Smooth muscle cell (in vitro differentiated cells): Measurements from ENCODE around the gene GNAI2. TPM values are rescaled to one million over a fixed set of nuclear protein-coding genes. Genes with fewer than 3 reads are reported as not detected.

ENCODE experiments used
- DNase-seq: peaks from one replicate; lab custom pipeline; 2025; ENCODE audit not compliant: unreplicated experiment; lab: John Stamatoyannopoulos, UW
- H2AFZ ChIP-seq: fragments of 200-600 bp; sonication (generic); 2 replicates; pipeline ENCODE4 v1.6.0; 2016; ENCODE audit warnings: antibody characterized with exemption, low read depth, mild to moderate bottlenecking
- H3F3A ChIP-seq: fragments of 200-600 bp; sonication (generic); 2 replicates; pipeline ENCODE4 v1.6.0; 2017; ENCODE audit warnings: antibody characterized with exemption, low read depth
- H3K27ac ChIP-seq: fragments of 200-600 bp; sonication (generic); 2 replicates; pipeline ENCODE4 v1.5.1; 2016; ENCODE audit warnings: low read depth, mild to moderate bottlenecking
- H3K27me3 ChIP-seq: fragments of 200-600 bp; sonication (generic); 2 replicates; pipeline ENCODE4 v1.6.1; 2016; ENCODE audit warnings: low read depth, mild to moderate bottlenecking
- H3K36me3 ChIP-seq: fragments of 200-600 bp; sonication (generic); 2 replicates; pipeline ENCODE4 v1.5.1; 2016; ENCODE audit warnings: low read depth
- H3K4me1 ChIP-seq: fragments of 200-600 bp; sonication (generic); 2 replicates; pipeline ENCODE4 v1.5.1; 2016; ENCODE audit warnings: low read depth
- H3K4me2 ChIP-seq: fragments of 200-600 bp; sonication (generic); 2 replicates; pipeline ENCODE4 v1.6.0; 2016; ENCODE audit warnings: mild to moderate bottlenecking
- H3K4me3 ChIP-seq: fragments of 200-600 bp; sonication (generic); 2 replicates; pipeline ENCODE4 v1.5.1; 2016; ENCODE audit warnings: mild to moderate bottlenecking
- H3K79me2 ChIP-seq: fragments of 200-600 bp; sonication (generic); 2 replicates; pipeline ENCODE4 v1.6.0; 2016; ENCODE audit warnings: low read depth, mild to moderate bottlenecking
- H3K9ac ChIP-seq: fragments of 200-600 bp; sonication (generic); 2 replicates; pipeline ENCODE4 v1.6.0; 2016; ENCODE audit warnings: low read depth
- H3K9me3 ChIP-seq: fragments of 200-600 bp; sonication (generic); replicated peaks from 2 replicates; pipeline ENCODE4 v1.5.1; 2016; ENCODE audit warnings: low read depth
- H4K20me1 ChIP-seq: fragments of 200-600 bp; sonication (generic); 2 replicates; pipeline ENCODE4 v1.6.0; 2016; ENCODE audit warnings: low read depth
- WGBS: methylation state at CpG from one replicate; pipeline ENCODE4 v1.1.7; 2016; ENCODE audit warnings: low lambda C conversion rate; 5-methylcytosine and 5-hydroxymethylcytosine counted together
- polyA plus RNA-seq: library from polyadenylated mRNA; unstranded; fragments of >200 nt; fragmentation: Nextera tagmentation; extraction: Ambion mirVana; gene quantifications from 2 replicates; pipeline ENCODE4 v1.2.1, GENCODE V29; 2016
- total RNA-seq: library from RNA; depleted of rRNA; stranded (reverse); fragments of >200 nt; gene quantifications from 2 replicates; pipeline ENCODE4 v1.2.3, GENCODE V29; 2014
- TF ChIP-seq, protein P1 (sequence below): fragments of 200-600 bp; sonication (generic); IDR thresholded peaks from 2 replicates; pipeline ENCODE4 v1.5.1; 2017; ENCODE audit warnings: borderline replicate concordance, mild to moderate bottlenecking, antibody characterized with exemption; ENCODE audit not compliant: insufficient read depth, poor library complexity, severe bottlenecking

Gene GNAI2
- total and polyA plus RNA-seq, 2 experiments from 2014 or later, result 209 to 454 TPM

DNA sequence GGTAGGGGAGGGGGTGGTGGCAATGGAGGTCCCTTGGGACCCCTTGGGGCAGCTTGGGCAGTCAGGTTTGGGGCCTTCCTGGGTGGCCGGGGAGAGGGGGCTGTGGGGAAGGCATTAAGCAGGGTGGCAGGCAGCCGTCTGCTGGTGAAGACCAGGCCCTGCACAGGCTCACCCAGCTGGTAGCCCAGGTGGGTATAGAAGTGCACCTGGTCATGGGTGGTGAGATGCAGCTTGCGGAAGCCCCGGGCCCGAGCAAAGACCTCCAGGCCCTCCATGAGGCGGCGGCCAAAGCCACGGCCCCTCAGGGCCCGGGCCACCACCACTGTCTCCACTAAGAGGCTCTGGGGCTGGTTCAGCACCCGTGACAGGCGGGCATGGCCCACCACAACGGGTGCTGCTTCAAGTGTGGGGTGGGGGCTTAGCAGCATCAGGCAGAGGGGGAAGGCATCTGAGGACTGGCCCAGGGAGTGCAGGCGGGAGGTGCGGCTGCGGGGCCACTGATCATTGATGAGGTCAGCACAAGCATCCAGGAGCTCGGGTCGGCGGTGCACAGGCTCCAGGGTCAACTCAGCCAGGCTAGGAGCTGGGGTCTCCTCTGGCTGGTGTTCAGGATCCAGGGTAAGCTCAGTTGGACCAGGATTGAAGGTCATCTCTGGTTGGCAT lies 60.8 kb downstream of the GNAI2 start:
- H3K9ac ChIP-seq, result no peak overlapping the region
- H3K36me3 ChIP-seq, result no peaks in the 10 kb centered on the region

DNA sequence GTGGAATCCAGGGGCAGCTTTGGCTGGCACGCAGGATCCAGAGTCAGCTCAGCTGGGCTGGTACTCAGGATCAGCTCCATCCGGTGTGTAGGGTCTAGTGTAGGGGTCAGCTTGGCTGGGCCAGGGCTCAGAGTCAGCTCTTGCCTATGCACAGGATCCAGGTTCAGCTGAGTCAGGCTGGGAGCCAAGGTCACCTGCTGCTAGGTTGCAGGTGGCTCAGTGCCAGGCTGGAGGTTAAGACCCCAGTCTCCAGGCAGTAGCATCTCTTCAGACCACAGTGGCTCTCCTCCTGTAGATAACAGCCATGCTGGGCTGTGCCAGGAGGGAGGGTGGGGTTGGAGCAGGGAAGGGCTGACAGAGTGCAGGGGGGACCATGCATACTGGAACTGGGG lies 61.4 kb downstream of the GNAI2 start:
- Histone ChIP-seq H4K20me1 (no peaks in the 10 kb centered on the region), H3K4me1 (peaks cover 16% of the 10 kb centered on the region), H3K36me3 (no peaks in the 10 kb centered on the region), H3K9ac (no peak overlapping the region), H2AFZ (no peak overlapping the region), H3F3A (peaks cover 4% of the 10 kb centered on the region), H3K79me2 (no peaks in the 10 kb centered on the region), H3K4me3 (no peak overlapping the region), H3K27ac (no peak overlapping the region), H3K4me2 (no peak overlapping the region), H3K27me3 (no peaks in the 10 kb centered on the region), H3K9me3 (no peaks in the 10 kb centered on the region)
- DNase-seq, result no peak
- WGBS, result 96% methylated on average over 2 of the region's 2 CpGs
- TF ChIP-seq, protein P1, sequence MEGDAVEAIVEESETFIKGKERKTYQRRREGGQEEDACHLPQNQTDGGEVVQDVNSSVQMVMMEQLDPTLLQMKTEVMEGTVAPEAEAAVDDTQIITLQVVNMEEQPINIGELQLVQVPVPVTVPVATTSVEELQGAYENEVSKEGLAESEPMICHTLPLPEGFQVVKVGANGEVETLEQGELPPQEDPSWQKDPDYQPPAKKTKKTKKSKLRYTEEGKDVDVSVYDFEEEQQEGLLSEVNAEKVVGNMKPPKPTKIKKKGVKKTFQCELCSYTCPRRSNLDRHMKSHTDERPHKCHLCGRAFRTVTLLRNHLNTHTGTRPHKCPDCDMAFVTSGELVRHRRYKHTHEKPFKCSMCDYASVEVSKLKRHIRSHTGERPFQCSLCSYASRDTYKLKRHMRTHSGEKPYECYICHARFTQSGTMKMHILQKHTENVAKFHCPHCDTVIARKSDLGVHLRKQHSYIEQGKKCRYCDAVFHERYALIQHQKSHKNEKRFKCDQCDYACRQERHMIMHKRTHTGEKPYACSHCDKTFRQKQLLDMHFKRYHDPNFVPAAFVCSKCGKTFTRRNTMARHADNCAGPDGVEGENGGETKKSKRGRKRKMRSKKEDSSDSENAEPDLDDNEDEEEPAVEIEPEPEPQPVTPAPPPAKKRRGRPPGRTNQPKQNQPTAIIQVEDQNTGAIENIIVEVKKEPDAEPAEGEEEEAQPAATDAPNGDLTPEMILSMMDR, result no peak

More for the DNA sequence above, 60.8 kb downstream of the GNAI2 start:
- Histone ChIP-seq H3K4me1 (peaks cover 16% of the 10 kb centered on the region), H2AFZ (no peak overlapping the region), H4K20me1 (no peaks in the 10 kb centered on the region), H3K4me3 (no peak overlapping the region), H3K27ac (no peak overlapping the region), H3F3A (peaks cover 4% of the 10 kb centered on the region), H3K4me2 (no peak overlapping the region), H3K27me3 (no peaks in the 10 kb centered on the region), H3K9me3 (no peaks in the 10 kb centered on the region), H3K79me2 (peaks cover 3% of the 10 kb centered on the region)
- TF ChIP-seq, protein P1, result no peak
- WGBS, result 97% methylated on average over 18 of the region's 18 CpGs
- DNase-seq, result no peak

DNA sequence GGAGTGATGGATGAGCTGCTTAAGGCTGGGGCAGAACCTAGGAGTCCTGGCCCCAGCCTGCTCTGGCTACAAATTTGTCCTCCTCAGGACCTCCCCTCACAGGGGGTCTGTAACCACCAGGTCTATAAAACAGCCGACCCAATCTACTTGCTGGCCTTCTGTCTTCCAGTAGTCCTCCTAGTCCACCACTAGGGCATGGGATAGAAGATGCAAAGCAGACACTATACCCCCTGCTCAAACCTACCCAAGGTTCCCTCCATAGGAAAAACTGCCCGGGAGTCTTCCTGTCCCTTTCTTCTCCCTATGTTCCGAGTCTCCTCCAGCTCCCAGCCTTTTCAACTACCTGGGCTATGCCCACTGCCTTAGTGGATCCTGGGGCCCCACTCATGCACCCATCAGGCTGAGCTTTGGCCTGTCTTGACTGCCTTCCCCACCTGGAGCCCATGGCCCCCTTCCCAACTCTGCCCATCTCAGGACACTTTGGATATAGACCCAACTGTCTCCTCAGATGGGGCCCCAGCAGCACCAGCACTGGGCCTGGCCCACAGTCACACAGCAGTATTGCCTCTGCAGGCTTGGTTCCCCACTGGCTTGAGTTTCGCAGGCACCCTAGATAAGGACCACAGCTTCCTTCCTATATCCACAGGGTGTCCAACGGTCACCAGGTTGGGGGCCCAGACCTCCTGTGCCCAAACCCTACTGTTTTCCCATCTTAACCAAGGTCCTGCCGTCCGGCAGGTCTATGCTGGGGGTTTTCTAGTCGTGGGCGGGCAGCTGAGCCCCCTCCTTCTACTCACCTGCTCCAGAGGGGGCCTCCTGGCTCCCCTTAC lies 62.1 kb downstream of the GNAI2 start:
- Histone ChIP-seq H3K9ac (peak overlapping the region; percentile 86), H3F3A (peaks cover 4% of the 10 kb centered on the region), H3K9me3 (no peaks in the 10 kb centered on the region), H3K36me3 (no peaks in the 10 kb centered on the region), H3K79me2 (no peaks in the 10 kb centered on the region), H3K4me2 (peak overlapping the region; percentile 100), H2AFZ (no peak overlapping the region), H3K27ac (peak overlapping the region; percentile 73), H4K20me1 (no peaks in the 10 kb centered on the region), H3K4me1 (peaks cover 13% of the 10 kb centered on the region), H3K4me3 (peak overlapping the region; percentile 85), H3K27me3 (no peaks in the 10 kb centered on the region)
- DNase-seq, result no peak
- 74% methylated on average over 9 of the region's 9 CpGs for WGBS
- TF ChIP-seq, protein P1, result peak; percentile 12
